Colonic mucosa (tissue), 4 donors: ENCODE measurements around the gene ATP5F1D. TPM values are rescaled to one million over a fixed set of nuclear protein-coding genes. Genes with fewer than 3 reads are reported as not detected.

Experiments
- DNase-seq: peaks from one replicate; pipeline ENCODE4 v3.0.0-alpha.2; 2020
- H3K27ac ChIP-seq: fragments of 200-600 bp; one replicate; pipeline ENCODE4 v1.8.0; 2021
- H3K27me3 ChIP-seq: fragments of 200-600 bp; one replicate; pipeline ENCODE4 v1.8.0; 2021
- H3K36me3 ChIP-seq: fragments of 200-600 bp; one replicate; pipeline ENCODE4 v1.8.0; 2021
- H3K4me1 ChIP-seq: fragments of 200-600 bp; one replicate; pipeline ENCODE4 v1.8.0; 2021; ENCODE audit warnings: mild to moderate bottlenecking
- H3K4me3 ChIP-seq: fragments of 200-600 bp; one replicate; pipeline ENCODE4 v1.8.0; 2021
- H3K9ac ChIP-seq, 2 donors: one replicate each; pipeline ENCODE4 v1.7.0; 2013; ENCODE audit warnings: control low read depth in 2 of 2, low read depth in 2 of 2, low read length in 2 of 2
- H3K9me3 ChIP-seq: fragments of 200-600 bp; one replicate; pipeline ENCODE4 v1.8.0; 2021
- intact Hi-C: fragments of 100-400 bp; cut with DNase I; formaldehyde crosslinking; loops from one replicate; pipeline ENCODE4 v1.14.1; 2022
- total RNA-seq, 2 donors: library from RNA; stranded (reverse); fragmentation: NEBNext Ultra II Directional in 1 of 2; extraction: Animal tissue kit (Norgen Biotek cat#: 25700) in 1 of 2; gene quantifications; one replicate each; pipeline ENCODE4 v1.2.1, GENCODE V29; 2021
- TF ChIP-seq, protein P1 (sequence below): fragments of 200-600 bp; IDR thresholded peaks from one replicate; pipeline ENCODE4 v1.8.0; 2022; ENCODE audit warnings: antibody characterized with exemption, mild to moderate bottlenecking
- donor health status: healthy.
- donor health status: DM: no; HTN: no; CAD: no.
- donor health status: DM: no; HTN: no; CAD: no.

ATP5F1D gene
- total RNA-seq, 2 donors from 2014 or later: 359 to 627 TPM

DNA sequence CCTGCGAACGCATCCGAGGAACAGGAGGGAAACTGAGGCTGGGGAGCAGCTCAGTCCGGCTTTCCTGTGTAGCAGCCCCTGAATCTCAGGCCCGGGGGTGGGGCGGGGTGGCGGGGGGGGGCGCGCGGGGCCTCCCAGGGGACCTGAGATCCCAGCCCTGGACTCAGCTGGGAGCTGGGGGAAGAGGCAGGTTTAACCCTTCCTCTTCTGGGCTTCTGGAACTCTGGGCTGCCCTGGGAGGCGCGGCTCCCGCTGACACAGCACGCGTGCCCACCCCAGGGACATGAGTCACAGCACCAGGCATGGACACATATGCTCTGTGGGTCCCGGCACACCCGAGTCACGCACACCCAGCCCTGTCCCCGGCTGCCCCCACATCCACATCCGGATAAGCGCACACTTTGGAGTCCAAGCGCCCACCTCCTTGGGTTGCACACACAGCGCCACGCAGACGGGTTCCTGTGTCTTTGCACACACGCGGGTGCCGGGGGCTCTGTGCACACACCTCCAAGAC lies 24.1 kb downstream of the ATP5F1D start:
- H3K27me3 ChIP-seq: no peaks in the 10 kb centered on the region
- H3K9ac ChIP-seq: peak overlapping the region; percentile 66 to 84
- peak overlapping the region; percentile 84 for H3K27ac ChIP-seq
- H3K36me3 ChIP-seq: no peaks in the 10 kb centered on the region
- peaks cover 43% of the 10 kb centered on the region for H3K4me1 ChIP-seq
- H3K9me3 ChIP-seq: no peaks in the 10 kb centered on the region
- peak; percentile 64 for DNase-seq
- intact Hi-C loops: loop anchor here (2.0 kb wide), 1 partner anchor 21 kb away; no protein-coding TSS in a partner anchor
- peak overlapping the region; percentile 50 for H3K4me3 ChIP-seq
- TF ChIP-seq, protein P1, sequence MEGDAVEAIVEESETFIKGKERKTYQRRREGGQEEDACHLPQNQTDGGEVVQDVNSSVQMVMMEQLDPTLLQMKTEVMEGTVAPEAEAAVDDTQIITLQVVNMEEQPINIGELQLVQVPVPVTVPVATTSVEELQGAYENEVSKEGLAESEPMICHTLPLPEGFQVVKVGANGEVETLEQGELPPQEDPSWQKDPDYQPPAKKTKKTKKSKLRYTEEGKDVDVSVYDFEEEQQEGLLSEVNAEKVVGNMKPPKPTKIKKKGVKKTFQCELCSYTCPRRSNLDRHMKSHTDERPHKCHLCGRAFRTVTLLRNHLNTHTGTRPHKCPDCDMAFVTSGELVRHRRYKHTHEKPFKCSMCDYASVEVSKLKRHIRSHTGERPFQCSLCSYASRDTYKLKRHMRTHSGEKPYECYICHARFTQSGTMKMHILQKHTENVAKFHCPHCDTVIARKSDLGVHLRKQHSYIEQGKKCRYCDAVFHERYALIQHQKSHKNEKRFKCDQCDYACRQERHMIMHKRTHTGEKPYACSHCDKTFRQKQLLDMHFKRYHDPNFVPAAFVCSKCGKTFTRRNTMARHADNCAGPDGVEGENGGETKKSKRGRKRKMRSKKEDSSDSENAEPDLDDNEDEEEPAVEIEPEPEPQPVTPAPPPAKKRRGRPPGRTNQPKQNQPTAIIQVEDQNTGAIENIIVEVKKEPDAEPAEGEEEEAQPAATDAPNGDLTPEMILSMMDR: no peak

- Histone ChIP-seq H3K27ac (peak overlapping the region; percentile 84), H3K4me1 (peaks cover 49% of the 10 kb centered on the region), H3K9ac (peak overlapping the region; percentile 66 to 84), H3K27me3 (no peaks in the 10 kb centered on the region), H3K36me3 (no peaks in the 10 kb centered on the region), H3K4me3 (peak overlapping the region; percentile 50), H3K9me3 (no peaks in the 10 kb centered on the region)
- intact Hi-C loops: loop anchor here (2.0 kb wide), 1 partner anchor 22 kb away; no protein-coding TSS in a partner anchor
- DNase-seq: peak; percentile 95
- TF ChIP-seq, protein P1: no peak
Observed at GRCh38 chr19:1266129-1266915, 24.8 kb downstream of the ATP5F1D start.

DNA sequence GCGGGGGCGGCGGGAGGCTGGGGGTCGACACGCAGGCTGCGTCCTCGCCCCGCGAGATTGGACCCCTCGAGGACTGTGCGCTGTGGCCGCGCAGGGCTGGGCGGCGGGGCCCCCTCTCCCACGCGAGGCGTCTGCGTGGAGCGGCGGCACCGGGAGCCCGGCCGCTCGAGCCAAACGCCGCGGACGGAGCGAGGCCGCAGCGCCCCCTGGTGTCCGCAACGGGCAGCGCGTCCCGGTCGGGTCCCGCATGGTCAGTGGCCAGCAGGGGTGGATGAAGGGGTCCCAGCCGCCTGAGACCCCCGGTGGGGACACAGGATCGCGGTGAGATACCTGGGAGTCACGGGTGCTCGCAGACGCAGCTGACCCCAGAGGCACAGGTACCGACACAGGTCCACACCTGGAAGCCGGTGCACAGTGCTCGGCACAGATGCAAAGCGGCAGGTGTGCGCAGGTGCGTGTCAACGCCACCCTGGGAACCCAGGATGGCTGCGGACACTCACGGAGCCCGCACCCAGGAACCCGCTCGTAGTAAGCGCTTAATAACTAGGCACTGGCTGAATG lies 25.4 kb downstream of the ATP5F1D start:
- peak overlapping the region; percentile 84 for H3K27ac ChIP-seq
- DNase-seq: peak; percentile 86
- H3K4me1 ChIP-seq: peaks cover 51% of the 10 kb centered on the region
- no peaks in the 10 kb centered on the region for H3K36me3 ChIP-seq
- H3K9ac ChIP-seq: peak overlapping the region; percentile 48 to 84
- intact Hi-C loops: loop anchor here (2.0 kb wide), 1 partner anchor 22 kb away; no protein-coding TSS in a partner anchor
- peak overlapping the region; percentile 50 for H3K4me3 ChIP-seq
- no peaks in the 10 kb centered on the region for H3K27me3 ChIP-seq
- no peaks in the 10 kb centered on the region for H3K9me3 ChIP-seq
- TF ChIP-seq, protein P1: peak; percentile 94

- TF ChIP-seq, protein P1: no peak
- Histone ChIP-seq H3K36me3 (no peaks in the 10 kb centered on the region), H3K9ac (peak overlapping the region; percentile 48 to 84), H3K27ac (no peak overlapping the region), H3K9me3 (no peaks in the 10 kb centered on the region), H3K4me1 (peaks cover 52% of the 10 kb centered on the region), H3K4me3 (peak overlapping the region; percentile 50), H3K27me3 (no peaks in the 10 kb centered on the region)
- intact Hi-C loops: loop anchor here (2.0 kb wide), 1 partner anchor 23 kb away; no protein-coding TSS in a partner anchor
- no peak for DNase-seq
Observed at GRCh38 chr19:1267477-1268225, 26.1 kb downstream of the ATP5F1D start.
